DND-41 (cell line): ENCODE results near the gene TMEM121.
"Not testable (repeated sequence)": the region's sequence is repeated elsewhere in the genome, so short reads cannot be mapped to it uniquely, and the experiment has no call there.

Source experiments
- CTCF ChIP-seq: IDR thresholded peaks from 2 replicates; pipeline ENCODE4 v1.5.1; 2012; ENCODE audit warnings: borderline replicate concordance, low read length, moderate library complexity, mild to moderate bottlenecking; ENCODE audit not compliant: poor library complexity, severe bottlenecking; ENCODE audit errors: extremely low read depth
- EZH2 ChIP-seq: IDR thresholded peaks from 3 replicates; pipeline ENCODE4 v1.6.1; 2012; ENCODE audit warnings: borderline replicate concordance, low read depth, mild to moderate bottlenecking, moderate library complexity, low read length, inconsistent platforms; ENCODE audit not compliant: severe bottlenecking

- TF ChIP-seq CTCF, EZH2: not testable (repeated sequence)
Observed at GRCh38 chr14:105546410-105546809, 20.0 kb downstream of the TMEM121 start.
